Measurements from ENCODE around the gene ADAM22.
"Not testable (repeated sequence)": the region's sequence is repeated elsewhere in the genome, so short reads cannot be mapped to it uniquely, and the experiment has no call there.

ADAM22 gene

GRCh38 chr7:87933953-87934698 is at the start of gene ADAM22:
ADAM22 (plus strand) TSS chr7:87934251; CDS start chr7:87934466, 215 bp downstream.
- DNase-seq: peak; percentile 96

- peak; percentile 16 for DNase-seq
These were observed 49.0 kb upstream of the ADAM22 start for GRCh38 chr7:87885018-87885417.

GRCh38 chr7:87886875-87887274 is 47.2 kb upstream of the ADAM22 start:
- peak; percentile 67 for DNase-seq

GRCh38 chr7:87895363-87895762 is 38.7 kb upstream of the ADAM22 start:
- no peak for DNase-seq

- DNase-seq: no peak
These were observed 34.8 kb upstream of the ADAM22 start for GRCh38 chr7:87899255-87899654.

GRCh38 chr7:87907136-87907906 is 26.7 kb upstream of the ADAM22 start:
- DNase-seq: not testable (repeated sequence)

GRCh38 chr7:87908814-87909213 is 25.2 kb upstream of the ADAM22 start:
- not testable (repeated sequence) for DNase-seq

- DNase-seq: peak; percentile 17
These were observed 21.9 kb upstream of the ADAM22 start for GRCh38 chr7:87912121-87912520.

GRCh38 chr7:87918740-87919139 is 15.3 kb upstream of the ADAM22 start:
- no peak for DNase-seq

- no peak for DNase-seq
These were observed 14.2 kb upstream of the ADAM22 start for GRCh38 chr7:87919875-87920274.

- DNase-seq: no peak
These were observed 13.5 kb upstream of the ADAM22 start for GRCh38 chr7:87920578-87920977.

GRCh38 chr7:87922759-87923395 is 11.2 kb upstream of the ADAM22 start:
- DNase-seq: not testable (repeated sequence)

- no peak for DNase-seq
These were observed 7.2 kb upstream of the ADAM22 start for GRCh38 chr7:87926581-87927461.

GRCh38 chr7:87933605-87933952 is 472 bp upstream of the ADAM22 start:
- DNase-seq: no peak

GRCh38 chr7:87934699-87935383 is 790 bp downstream of the ADAM22 start:
- peak; percentile 48 for DNase-seq

- no peak for DNase-seq
These were observed 1.3 kb downstream of the ADAM22 start for GRCh38 chr7:87935384-87935706.

- DNase-seq: no peak
These were observed 7.1 kb downstream of the ADAM22 start for GRCh38 chr7:87941138-87941537.

- DNase-seq: no peak
These were observed 10.5 kb downstream of the ADAM22 start for GRCh38 chr7:87944547-87944946.

GRCh38 chr7:87945926-87946325 is 11.9 kb downstream of the ADAM22 start:
- not testable (repeated sequence) for DNase-seq

GRCh38 chr7:87948371-87948770 is 14.3 kb downstream of the ADAM22 start:
- no peak for DNase-seq

- DNase-seq: no peak
These were observed 25.3 kb downstream of the ADAM22 start for GRCh38 chr7:87959336-87959735.

- no peak for DNase-seq
These were observed 26.2 kb downstream of the ADAM22 start for GRCh38 chr7:87960239-87960638.

Measured in hematopoietic multipotent progenitor cell treated with erythropoietin and hydrocortisone succinate and interleukin-3 and kit ligand, for 6 days (in vitro differentiated cells).